WTC11 (cell line): ENCODE data around the gene FOXN3.

Experiments
- ATF1 ChIP-seq: sonication (generic); formaldehyde crosslinking; IDR thresholded peaks from 2 replicates; pipeline ENCODE4 v1.8.1; 2023; ENCODE audit warnings: mild to moderate bottlenecking, moderate library complexity, missing genetic modification reagents
- ATF2 ChIP-seq: sonication (generic); formaldehyde crosslinking; IDR thresholded peaks from 2 replicates; pipeline ENCODE4 v1.8.1; 2022; ENCODE audit warnings: low read depth, missing genetic modification reagents, borderline replicate concordance
- CTCF ChIP-seq: fragments of 200-600 bp; IDR thresholded peaks from 2 replicates; pipeline ENCODE4 v1.8.0; 2022; ENCODE audit warnings: antibody characterized with exemption
- FOXP1 ChIP-seq: sonication (generic); formaldehyde crosslinking; IDR thresholded peaks from 2 replicates; pipeline ENCODE4 v1.8.0; 2022; ENCODE audit warnings: missing genetic modification reagents, mild to moderate bottlenecking, moderate library complexity, borderline replicate concordance
- MAX ChIP-seq: sonication (generic); formaldehyde crosslinking; IDR thresholded peaks from 2 replicates; pipeline ENCODE4 v1.8.0; 2022; ENCODE audit warnings: mild to moderate bottlenecking, missing genetic modification reagents
- NFYB ChIP-seq: sonication (generic); formaldehyde crosslinking; conservative IDR thresholded peaks from 2 replicates; pipeline ENCODE4 v1.8.0; 2022; ENCODE audit warnings: low read depth, missing genetic modification reagents
- SP1 ChIP-seq: sonication (generic); formaldehyde crosslinking; conservative IDR thresholded peaks from 2 replicates; pipeline ENCODE4 v1.8.1; 2022; ENCODE audit warnings: missing genetic modification reagents
- TCF7 ChIP-seq: sonication (generic); formaldehyde crosslinking; IDR thresholded peaks from 2 replicates; pipeline ENCODE4 v1.8.0; 2022; ENCODE audit warnings: mild to moderate bottlenecking, low read depth, missing genetic modification reagents, moderate library complexity
- TF ChIP-seq, protein P1 (sequence below): sonication (generic); formaldehyde crosslinking; IDR thresholded peaks from 2 replicates; pipeline ENCODE4 v1.8.1; 2023; ENCODE audit warnings: mild to moderate bottlenecking, missing genetic modification reagents, moderate library complexity
- TF ChIP-seq, protein P2 (sequence below): fragments of 250-450 bp; sonication (Bioruptor Pico); IDR thresholded peaks from 2 replicates; pipeline ENCODE4 v1.9.0; 2021; ENCODE audit warnings: mild to moderate bottlenecking

- TF ChIP-seq SP1 (CRISPR knock-in tag) = no peak
- TF ChIP-seq, protein P1, sequence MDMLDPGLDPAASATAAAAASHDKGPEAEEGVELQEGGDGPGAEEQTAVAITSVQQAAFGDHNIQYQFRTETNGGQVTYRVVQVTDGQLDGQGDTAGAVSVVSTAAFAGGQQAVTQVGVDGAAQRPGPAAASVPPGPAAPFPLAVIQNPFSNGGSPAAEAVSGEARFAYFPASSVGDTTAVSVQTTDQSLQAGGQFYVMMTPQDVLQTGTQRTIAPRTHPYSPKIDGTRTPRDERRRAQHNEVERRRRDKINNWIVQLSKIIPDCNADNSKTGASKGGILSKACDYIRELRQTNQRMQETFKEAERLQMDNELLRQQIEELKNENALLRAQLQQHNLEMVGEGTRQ (CRISPR knock-in tag) = no peak
- no peak for TF ChIP-seq MAX (CRISPR knock-in tag)
- TF ChIP-seq ATF2 (CRISPR knock-in tag) = no peak
- TF ChIP-seq NFYB (CRISPR knock-in tag) = no peak
- TF ChIP-seq FOXP1 (CRISPR knock-in tag) = no peak
- no peak for TF ChIP-seq TCF7 (CRISPR knock-in tag)
- no peak for TF ChIP-seq CTCF
- TF ChIP-seq, protein P2, sequence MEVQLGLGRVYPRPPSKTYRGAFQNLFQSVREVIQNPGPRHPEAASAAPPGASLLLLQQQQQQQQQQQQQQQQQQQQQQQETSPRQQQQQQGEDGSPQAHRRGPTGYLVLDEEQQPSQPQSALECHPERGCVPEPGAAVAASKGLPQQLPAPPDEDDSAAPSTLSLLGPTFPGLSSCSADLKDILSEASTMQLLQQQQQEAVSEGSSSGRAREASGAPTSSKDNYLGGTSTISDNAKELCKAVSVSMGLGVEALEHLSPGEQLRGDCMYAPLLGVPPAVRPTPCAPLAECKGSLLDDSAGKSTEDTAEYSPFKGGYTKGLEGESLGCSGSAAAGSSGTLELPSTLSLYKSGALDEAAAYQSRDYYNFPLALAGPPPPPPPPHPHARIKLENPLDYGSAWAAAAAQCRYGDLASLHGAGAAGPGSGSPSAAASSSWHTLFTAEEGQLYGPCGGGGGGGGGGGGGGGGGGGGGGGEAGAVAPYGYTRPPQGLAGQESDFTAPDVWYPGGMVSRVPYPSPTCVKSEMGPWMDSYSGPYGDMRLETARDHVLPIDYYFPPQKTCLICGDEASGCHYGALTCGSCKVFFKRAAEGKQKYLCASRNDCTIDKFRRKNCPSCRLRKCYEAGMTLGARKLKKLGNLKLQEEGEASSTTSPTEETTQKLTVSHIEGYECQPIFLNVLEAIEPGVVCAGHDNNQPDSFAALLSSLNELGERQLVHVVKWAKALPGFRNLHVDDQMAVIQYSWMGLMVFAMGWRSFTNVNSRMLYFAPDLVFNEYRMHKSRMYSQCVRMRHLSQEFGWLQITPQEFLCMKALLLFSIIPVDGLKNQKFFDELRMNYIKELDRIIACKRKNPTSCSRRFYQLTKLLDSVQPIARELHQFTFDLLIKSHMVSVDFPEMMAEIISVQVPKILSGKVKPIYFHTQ = no peak
- no peak for TF ChIP-seq ATF1 (CRISPR knock-in tag)
These were observed 44.5 kb downstream of the FOXN3 start for GRCh38 chr14:89372512-89372883.
